CD4-positive, alpha-beta memory T cell (primary cell): Measurements from ENCODE around the gene TAF3. TPM values are rescaled to one million over a fixed set of nuclear protein-coding genes. Genes with fewer than 3 reads are reported as not detected.

Experiments
- CTCF ChIA-PET: fragments of 350-600 bp; sonication (Branson Sonifier 250); formaldehyde crosslinking; loops from one replicate; lab custom pipeline; 2021; ENCODE audit warnings: inconsistent platforms; ENCODE audit not compliant: partially characterized antibody; lab: Charles Lee
- POLR2A ChIA-PET: fragments of 350-600 bp; sonication (Branson Sonifier 250); formaldehyde crosslinking; loops from one replicate; lab custom pipeline; 2021; ENCODE audit not compliant: partially characterized antibody; lab: Charles Lee
- DNase-seq, 5 donors: peaks; one replicate each; pipeline versions ENCODE4 v3.0.0 to v3.0.0-alpha.2; 2020 to 2022; ENCODE audit warnings: mixed read lengths in 1 of 5
- H3K27ac ChIP-seq: one replicate; pipeline ENCODE4 v1.7.0; 2013; ENCODE audit warnings: low read depth, low read length
- H3K27me3 ChIP-seq: 2 replicates; pipeline ENCODE4 v1.7.0; 2013; ENCODE audit warnings: mild to moderate bottlenecking, low read length, moderate library complexity; ENCODE audit not compliant: insufficient read depth
- H3K36me3 ChIP-seq: 2 replicates; pipeline ENCODE4 v1.7.0; 2013; ENCODE audit warnings: mild to moderate bottlenecking, low read length, moderate library complexity; ENCODE audit not compliant: insufficient read depth
- H3K4me1 ChIP-seq: 2 replicates; pipeline ENCODE4 v1.7.0; 2013; ENCODE audit warnings: mild to moderate bottlenecking, low read length, moderate library complexity; ENCODE audit not compliant: insufficient read depth
- H3K4me3 ChIP-seq, 2 donors: one replicate each; pipeline ENCODE4 v1.7.0; 2013; ENCODE audit warnings: low read length in 2 of 2, mild to moderate bottlenecking in 1 of 2
- H3K9me3 ChIP-seq, 2 donors: one replicate each; pipeline ENCODE4 v1.7.0; 2013; ENCODE audit warnings: low read length in 2 of 2, control low read depth in 1 of 2; ENCODE audit not compliant: control insufficient read depth in 1 of 2
- H3K27ac Mint-ChIP-seq, 7 donors: one replicate each; pipeline ENCODE4 v1.8.0; 2020 to 2021; ENCODE audit warnings: mixed read lengths in 7 of 7, mild to moderate bottlenecking in 6 of 7, inconsistent platforms in 3 of 7, moderate library complexity in 3 of 7
- H3K27me3 Mint-ChIP-seq, 2 donors: one replicate each; pipeline ENCODE4 v1.8.0; 2020 to 2021; ENCODE audit warnings: mixed read lengths in 2 of 2
- H3K36me3 Mint-ChIP-seq, 2 donors: one replicate each; pipeline ENCODE4 v1.8.0; 2020 to 2021; ENCODE audit warnings: mixed read lengths in 2 of 2, inconsistent platforms in 1 of 2, mild to moderate bottlenecking in 1 of 2
- H3K4me1 Mint-ChIP-seq, 4 donors: one replicate each; pipeline ENCODE4 v1.8.0; 2020 to 2021; ENCODE audit warnings: mixed read lengths in 4 of 4, mild to moderate bottlenecking in 1 of 4
- H3K4me3 Mint-ChIP-seq, 8 donors: one replicate each; pipeline ENCODE4 v1.8.0; 2020 to 2021; ENCODE audit warnings: mixed read lengths in 8 of 8, mild to moderate bottlenecking in 7 of 8, moderate library complexity in 6 of 8, inconsistent platforms in 3 of 8
- H3K9me3 Mint-ChIP-seq, 8 donors: one replicate each; pipeline ENCODE4 v1.8.0; 2020 to 2021; ENCODE audit warnings: mixed read lengths in 8 of 8, mild to moderate bottlenecking in 5 of 8, inconsistent platforms in 3 of 8, moderate library complexity in 1 of 8
- intact Hi-C: fragments of 100-400 bp; cut with micrococcal nuclease; formaldehyde crosslinking; loops from one replicate; pipeline ENCODE4 v1.15.1; 2023
- polyA plus RNA-seq, 2 donors: library from polyadenylated mRNA; unstranded; fragments of 300-500 nt; fragmentation: Illumina TruSeq; gene quantifications; one replicate each; pipeline ENCODE4 v1.2.3, GENCODE V29; 2021
- total RNA-seq, 2 experiments: library from RNA; stranded (reverse); gene quantifications; one replicate each; pipeline ENCODE4 v1.2.3, GENCODE V29; 2021

Gene TAF3
- total and polyA plus RNA-seq, 4 experiments from 2014 or later, result 3.0 to 21.8 (median 18.5) TPM

GRCh38 chr10:8054244-8054493 lies 235.9 kb downstream of the TAF3 start:
- peak overlapping the region; percentile 83 for H3K27ac ChIP-seq
- ChIA-PET CTCF (interaction anchor here (0.8 to 2.1 kb wide), 4 partner anchors 56 to 423 kb away, joined by 3 to 10 read pairs (median 4); no protein-coding TSS in a partner anchor), POLR2A (interaction anchor here (0.9 to 3.1 kb wide), 11 partner anchors 11 to 1042 kb away, joined by 3 to 41 read pairs (median 4); no protein-coding TSS in a partner anchor)
- H3K36me3 ChIP-seq, result peaks cover 6% of the 10 kb centered on the region
- peaks cover 13 to 66% (median 37%) of the 10 kb centered on the region in 4 donors for H3K4me1 Mint-ChIP-seq
- H3K4me1 ChIP-seq, result peaks cover 60% of the 10 kb centered on the region
- intact Hi-C loops, result loop anchor here (5.0 kb wide), 1 partner anchor 958 kb away; no protein-coding TSS in a partner anchor
- H3K27me3 ChIP-seq, result peaks cover 33% of the 10 kb centered on the region
- H3K36me3 Mint-ChIP-seq, result peaks cover 19 to 52% of the 10 kb centered on the region in 2 donors
- peak overlapping the region; percentile 93 to 99 (median 98) for H3K4me3 Mint-ChIP-seq
- peaks cover 16 to 24% of the 10 kb centered on the region in 2 donors for H3K27me3 Mint-ChIP-seq
- peak overlapping the region; percentile 95 to 99 (median 98) for H3K27ac Mint-ChIP-seq
- H3K4me3 ChIP-seq, result peak overlapping the region; percentile 84 to 94
- H3K9me3 ChIP-seq, result no peaks in the 10 kb centered on the region
- H3K9me3 Mint-ChIP-seq, result peaks cover 0 to 19% (median 0%) of the 10 kb centered on the region in 8 donors
- no peak for DNase-seq

GRCh38 chr10:8054494-8055407 lies 236.4 kb downstream of the TAF3 start, which contains the start of gene GATA3:
TSS of gene GATA3 (plus strand) at chr10:8054688. CDS start at chr10:8055656, 968 bp downstream.
- Mint-ChIP-seq H3K27ac (peak within 1 kb of the TSS; percentile 98 to 100 (median 99)), H3K36me3 (peaks cover 25 to 58% of the 10 kb centered on the region in 2 donors), H3K9me3 (peaks cover 0 to 19% (median 0%) of the 10 kb centered on the region in 8 donors), H3K4me1 (peaks cover 19 to 69% (median 42%) of the 10 kb centered on the region in 4 donors), H3K4me3 (peak within 1 kb of the TSS; percentile 97 to 100 (median 98)), H3K27me3 (peaks cover 15 to 23% of the 10 kb centered on the region in 2 donors)
- Histone ChIP-seq H3K9me3 (no peaks in the 10 kb centered on the region), H3K27me3 (peaks cover 28% of the 10 kb centered on the region), H3K4me1 (peaks cover 60% of the 10 kb centered on the region), H3K36me3 (peaks cover 11% of the 10 kb centered on the region), H3K4me3 (peak within 1 kb of the TSS; percentile 88 to 94), H3K27ac (peak within 1 kb of the TSS; percentile 83)
- intact Hi-C loops, result loop anchor here (5.0 kb wide), 1 partner anchor 958 kb away; no protein-coding TSS in a partner anchor
- DNase-seq, result peak; percentile 84 to 93 (median 85)
- ChIA-PET POLR2A (interaction anchor here (0.6 to 3.1 kb wide), 10 partner anchors 10 to 1041 kb away, joined by 3 to 41 read pairs (median 4); no protein-coding TSS in a partner anchor), CTCF (interaction anchor here (0.8 to 1.5 kb wide), 3 partner anchors 55 to 351 kb away, joined by 3 to 6 read pairs (median 3); no protein-coding TSS in a partner anchor)

DNA sequence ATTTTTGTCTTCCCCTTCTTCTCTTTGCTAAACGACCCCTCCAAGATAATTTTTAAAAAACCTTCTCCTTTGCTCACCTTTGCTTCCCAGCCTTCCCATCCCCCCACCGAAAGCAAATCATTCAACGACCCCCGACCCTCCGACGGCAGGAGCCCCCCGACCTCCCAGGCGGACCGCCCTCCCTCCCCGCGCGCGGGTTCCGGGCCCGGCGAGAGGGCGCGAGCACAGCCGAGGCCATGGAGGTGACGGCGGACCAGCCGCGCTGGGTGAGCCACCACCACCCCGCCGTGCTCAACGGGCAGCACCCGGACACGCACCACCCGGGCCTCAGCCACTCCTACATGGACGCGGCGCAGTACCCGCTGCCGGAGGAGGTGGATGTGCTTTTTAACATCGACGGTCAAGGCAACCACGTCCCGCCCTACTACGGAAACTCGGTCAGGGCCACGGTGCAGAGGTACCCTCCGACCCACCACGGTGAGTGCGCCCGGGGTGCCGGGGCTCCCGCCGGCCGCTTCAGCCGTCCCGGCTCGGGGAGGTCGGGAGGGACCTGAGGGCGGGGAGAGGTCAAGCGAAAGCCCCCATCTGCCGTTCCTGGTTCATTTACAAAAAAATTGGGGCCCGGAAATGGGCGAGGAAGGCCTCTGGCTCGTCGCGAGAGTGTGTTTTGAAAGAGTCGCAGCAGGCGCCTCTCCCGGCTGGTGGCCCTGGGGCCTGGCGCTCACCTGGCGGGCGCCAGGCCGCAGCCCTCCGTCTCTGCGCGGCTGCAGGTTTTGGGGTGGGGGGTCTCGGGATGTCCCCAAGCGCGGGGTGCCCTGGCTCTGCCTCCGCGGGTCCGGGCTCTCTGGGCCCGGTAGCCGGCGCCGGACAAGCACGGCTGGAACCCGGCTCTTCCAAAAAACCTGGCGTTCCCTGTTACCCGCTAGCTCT lies 237.4 kb downstream of the TAF3 start:
- H3K9me3 Mint-ChIP-seq, result peaks cover 0 to 19% (median 0%) of the 10 kb centered on the region in 8 donors
- Histone ChIP-seq H3K27ac (peak overlapping the region; percentile 83), H3K27me3 (peaks cover 18% of the 10 kb centered on the region), H3K36me3 (peaks cover 11% of the 10 kb centered on the region), H3K4me1 (peaks cover 59% of the 10 kb centered on the region), H3K4me3 (peak overlapping the region; percentile 88 to 94), H3K9me3 (no peaks in the 10 kb centered on the region)
- intact Hi-C loops, result loop anchor here (2.0 kb wide), 5 partner anchors 81 to 1153 kb away; no protein-coding TSS in a partner anchor
- H3K4me1 Mint-ChIP-seq, result peaks cover 28 to 74% (median 50%) of the 10 kb centered on the region in 4 donors
- POLR2A ChIA-PET, result interaction anchor here (0.6 to 8.5 kb wide), 9 partner anchors 11 to 963 kb away, joined by 3 to 145 read pairs (median 8); no protein-coding TSS in a partner anchor
- H3K4me3 Mint-ChIP-seq, result peak overlapping the region; percentile 94 to 100 (median 98)
- H3K36me3 Mint-ChIP-seq, result peaks cover 33 to 67% of the 10 kb centered on the region in 2 donors
- peak overlapping the region; percentile 93 to 99 (median 94) for H3K27ac Mint-ChIP-seq
- DNase-seq, result peak in 4 of 5 donors; percentile 47 to 56 (median 51)
- H3K27me3 Mint-ChIP-seq, result peaks cover 12 to 20% of the 10 kb centered on the region in 2 donors
- CTCF ChIA-PET, result interaction anchor here (1.5 to 2.0 kb wide), 3 partner anchors 16 to 373 kb away, joined by 3 to 9 read pairs (median 4); no protein-coding TSS in a partner anchor

- H3K4me1 Mint-ChIP-seq, result peaks cover 34 to 80% (median 57%) of the 10 kb centered on the region in 4 donors
- ChIA-PET CTCF (interaction anchor here (1.5 to 2.0 kb wide), 4 partner anchors 16 to 373 kb away, joined by 3 to 9 read pairs (median 4); no protein-coding TSS in a partner anchor), POLR2A (interaction anchor here (0.6 to 8.5 kb wide), 15 partner anchors 8 to 962 kb away, joined by 3 to 145 read pairs (median 4); no protein-coding TSS in a partner anchor)
- H3K36me3 ChIP-seq, result peaks cover 11% of the 10 kb centered on the region
- DNase-seq, result peak in 2 of 5 donors; percentile 9 to 19
- peak overlapping the region; percentile 94 to 100 (median 98) for H3K4me3 Mint-ChIP-seq
- H3K27me3 Mint-ChIP-seq, result peaks cover 12 to 20% of the 10 kb centered on the region in 2 donors
- peaks cover 40 to 73% of the 10 kb centered on the region in 2 donors for H3K36me3 Mint-ChIP-seq
- H3K4me3 ChIP-seq, result peak overlapping the region; percentile 71 to 94
- peak overlapping the region; percentile 83 for H3K27ac ChIP-seq
- peaks cover 0 to 19% (median 0%) of the 10 kb centered on the region in 8 donors for H3K9me3 Mint-ChIP-seq
- peak overlapping the region; percentile 93 to 99 (median 97) for H3K27ac Mint-ChIP-seq
- H3K9me3 ChIP-seq, result no peaks in the 10 kb centered on the region
- peaks cover 18% of the 10 kb centered on the region for H3K27me3 ChIP-seq
- H3K4me1 ChIP-seq, result peaks cover 61% of the 10 kb centered on the region
- intact Hi-C loops, result loop anchor here (2.0 kb wide), 5 partner anchors 80 to 1152 kb away; no protein-coding TSS in a partner anchor
Measured at GRCh38 chr10:8056378-8056777, 238.1 kb downstream of the TAF3 start.

GRCh38 chr10:8056871-8057331 lies 238.6 kb downstream of the TAF3 start:
- ChIA-PET CTCF (interaction anchor here (1.5 to 2.0 kb wide), 4 partner anchors 15 to 372 kb away, joined by 3 to 9 read pairs (median 4); no protein-coding TSS in a partner anchor), POLR2A (interaction anchor here (0.6 to 8.5 kb wide), 15 partner anchors 8 to 962 kb away, joined by 3 to 145 read pairs (median 5); no protein-coding TSS in a partner anchor)
- Histone ChIP-seq H3K27ac (peak overlapping the region; percentile 83), H3K4me1 (peaks cover 61% of the 10 kb centered on the region), H3K36me3 (peaks cover 11% of the 10 kb centered on the region), H3K4me3 (peak overlapping the region; percentile 71 to 94), H3K9me3 (no peaks in the 10 kb centered on the region), H3K27me3 (peaks cover 13% of the 10 kb centered on the region)
- H3K36me3 Mint-ChIP-seq, result peaks cover 43 to 77% of the 10 kb centered on the region in 2 donors
- H3K9me3 Mint-ChIP-seq, result peaks cover 0 to 19% (median 0%) of the 10 kb centered on the region in 8 donors
- peak overlapping the region; percentile 93 to 99 (median 97) for H3K27ac Mint-ChIP-seq
- H3K4me3 Mint-ChIP-seq, result peak overlapping the region; percentile 94 to 100 (median 98)
- peak; percentile 56 to 64 (median 62) for DNase-seq
- peaks cover 37 to 84% (median 59%) of the 10 kb centered on the region in 4 donors for H3K4me1 Mint-ChIP-seq
- intact Hi-C loops, result loop anchor here (1.0 to 2.0 kb wide), 6 partner anchors 80 to 1152 kb away; no protein-coding TSS in a partner anchor
- peaks cover 12 to 18% of the 10 kb centered on the region in 2 donors for H3K27me3 Mint-ChIP-seq
